ENCODE data around the gene FAM229A.

GRCh38 chr1:32361308-32361673 is 994 bp downstream of the FAM229A start:
- no peak for TF ChIP-seq CTCF (IDR thresholded peaks at IDR 0.05; ENCODE audit: poor library complexity)
- no peak for TF ChIP-seq EZH2 (IDR thresholded peaks at IDR 0.05; ENCODE audit: borderline replicate concordance)

Data from hepatocyte (in vitro differentiated cells).